HG03442 (cell line): ENCODE data around the gene GLRX.

ENCODE experiments used
- ATAC-seq: cut with Tn5 transposase; IDR thresholded peaks from one replicate; pipeline ENCODE4 v1.9.1; 2021; ENCODE audit warnings: mild to moderate bottlenecking, moderate library complexity; ENCODE audit not compliant: unreplicated experiment

The GLRX gene

GRCh38 chr5:95784514-95785302, 37.8 kb downstream of the GLRX start:
- ATAC-seq = no peak

GRCh38 chr5:95783661-95784060, 38.9 kb downstream of the GLRX start:
- ATAC-seq = no peak

- ATAC-seq = no peak
These were observed 40.3 kb downstream of the GLRX start for GRCh38 chr5:95782181-95782580.

- peak; percentile 92 for ATAC-seq
These were observed 41.4 kb downstream of the GLRX start for GRCh38 chr5:95781101-95781583.

GRCh38 chr5:95780597-95780996, 41.9 kb downstream of the GLRX start:
- no peak for ATAC-seq

GRCh38 chr5:95779611-95780010, 42.9 kb downstream of the GLRX start:
- no peak for ATAC-seq

GRCh38 chr5:95778713-95779436, 43.7 kb downstream of the GLRX start:
- ATAC-seq = no peak

GRCh38 chr5:95777441-95777840, 45.1 kb downstream of the GLRX start:
- ATAC-seq = no peak

- ATAC-seq = no peak
These were observed 49.0 kb downstream of the GLRX start for GRCh38 chr5:95773335-95774059.

- no peak for ATAC-seq
These were observed 50.6 kb downstream of the GLRX start for GRCh38 chr5:95771892-95772291.

GRCh38 chr5:95770830-95771708, 51.5 kb downstream of the GLRX start:
- no peak for ATAC-seq

GRCh38 chr5:95768731-95769130, 53.8 kb downstream of the GLRX start:
- ATAC-seq = no peak

GRCh38 chr5:95763941-95764340, 58.6 kb downstream of the GLRX start:
- ATAC-seq = no peak
